LHCN-M2 (cell line): ENCODE measurements around the gene JSRP1. TPM values are rescaled to one million over a fixed set of nuclear protein-coding genes. Genes with fewer than 3 reads are reported as not detected.
A peak's percentile ranks its signal among the peaks of the same experiment; 100 is the strongest.

ENCODE experiments used
- DNase-seq: peaks from one replicate; pipeline ENCODE4 v3.0.0-alpha.2; 2012; ENCODE audit warnings: low read depth
- total RNA-seq: library from RNA; depleted of rRNA; stranded (reverse); fragments of >200 nt; gene quantifications from 2 replicates; pipeline ENCODE4 v1.2.3, GENCODE V29; 2014

Gene JSRP1
- total RNA-seq, 1 experiment from 2014 or later: 219 TPM

GRCh38 chr19:2268480-2268830, 12.2 kb upstream of the JSRP1 start:
- no peak for DNase-seq

- DNase-seq: peak; percentile 71
Observed at GRCh38 chr19:2266183-2266993, 10.2 kb upstream of the JSRP1 start.

- no peak for DNase-seq
Observed at GRCh38 chr19:2261438-2262172, 5.4 kb upstream of the JSRP1 start.

- DNase-seq: peak; percentile 48
Observed at GRCh38 chr19:2260341-2260805, 4.2 kb upstream of the JSRP1 start.

- peak; percentile 62 for DNase-seq
Observed at GRCh38 chr19:2259336-2259735, 3.1 kb upstream of the JSRP1 start.

- peak; percentile 57 for DNase-seq
Observed at GRCh38 chr19:2255112-2255845, 938 bp downstream of the JSRP1 start.

- no peak for DNase-seq
Observed at GRCh38 chr19:2254064-2254872, 1.9 kb downstream of the JSRP1 start.

GRCh38 chr19:2253106-2254063, 2.8 kb downstream of the JSRP1 start:
- DNase-seq: no peak

- no peak for DNase-seq
Observed at GRCh38 chr19:2252797-2253105, 3.5 kb downstream of the JSRP1 start.

GRCh38 chr19:2252055-2252796, 4.0 kb downstream of the JSRP1 start:
- DNase-seq: no peak

GRCh38 chr19:2251106-2252054, 4.8 kb downstream of the JSRP1 start:
- no peak for DNase-seq

- no peak for DNase-seq
Observed at GRCh38 chr19:2250766-2251105, 5.5 kb downstream of the JSRP1 start.

- no peak for DNase-seq
Observed at GRCh38 chr19:2249880-2250765, 6.1 kb downstream of the JSRP1 start.

- DNase-seq: no peak
Observed at GRCh38 chr19:2249010-2249866, 7.0 kb downstream of the JSRP1 start, which contains the start of gene AMH. TSS of gene AMH (plus strand) at chr19:2249323. CDS start at chr19:2249333, 10 bp downstream.

GRCh38 chr19:2248136-2249009, 7.8 kb downstream of the JSRP1 start:
- no peak for DNase-seq
